Measurements from ENCODE around the gene SLC52A1.
"Not testable (repeated sequence)": the region's sequence is repeated elsewhere in the genome, so short reads cannot be mapped to it uniquely, and the experiment has no call there.

Gene SLC52A1

GRCh38 chr17:5031365-5032082 is 3.7 kb downstream of the SLC52A1 start:
- peak; percentile 74 for DNase-seq (ENCODE audit: low read depth)

GRCh38 chr17:5030168-5030567 is 5.1 kb downstream of the SLC52A1 start:
- not testable (repeated sequence) for DNase-seq (ENCODE audit: low read depth)

- DNase-seq (ENCODE audit: low read depth) = no peak
Observed at GRCh38 chr17:5027916-5028315, 7.3 kb downstream of the SLC52A1 start.

DNA sequence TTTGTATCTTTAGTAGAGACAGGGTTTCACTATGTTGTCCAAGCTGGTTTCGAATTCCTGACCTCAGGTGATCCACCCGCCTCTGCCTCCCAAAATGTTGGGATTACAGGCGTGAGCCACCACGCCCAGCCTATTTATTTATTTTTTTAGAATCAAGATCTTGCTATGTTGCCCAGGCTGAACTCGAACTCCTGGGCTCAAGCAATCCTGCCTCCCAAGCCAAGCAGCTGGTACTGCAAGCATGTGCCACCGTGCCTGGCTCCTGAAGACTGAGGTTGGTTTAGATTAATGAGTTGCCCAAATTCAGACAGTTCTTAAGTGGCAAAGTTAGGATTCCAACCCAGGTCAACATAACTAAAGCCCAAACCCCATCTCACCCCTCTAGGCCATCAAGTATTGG is 7.9 kb downstream of the SLC52A1 start:
- no peak for DNase-seq (ENCODE audit: low read depth)

DNA sequence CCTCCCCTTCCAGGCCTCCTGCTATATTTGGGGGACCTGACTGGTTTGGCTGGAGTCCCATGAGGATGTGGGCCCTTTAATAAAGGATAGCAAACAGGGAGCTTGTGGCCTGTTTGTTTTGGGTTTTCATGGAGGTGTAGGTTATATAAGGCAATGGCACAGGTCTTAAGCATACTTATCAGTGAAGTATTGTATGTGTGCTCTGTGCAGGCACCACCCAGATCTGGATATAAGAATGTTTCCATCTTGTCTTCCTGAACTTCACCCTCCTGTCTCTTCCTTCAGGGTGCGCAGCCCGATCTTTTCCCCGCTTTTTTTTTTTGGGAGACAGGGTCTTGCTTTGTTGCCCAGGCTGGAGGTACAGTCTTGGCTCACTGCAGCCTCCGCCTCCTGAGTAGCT is 10.6 kb downstream of the SLC52A1 start:
- DNase-seq (ENCODE audit: low read depth) = no peak

- DNase-seq (ENCODE audit: low read depth) = no peak
Observed at GRCh38 chr17:5023588-5024147, 11.6 kb downstream of the SLC52A1 start.

GRCh38 chr17:5022171-5022711 is 13.0 kb downstream of the SLC52A1 start:
- no peak for DNase-seq (ENCODE audit: low read depth)

- no peak for DNase-seq (ENCODE audit: low read depth)
Observed at GRCh38 chr17:5020502-5021023, 14.7 kb downstream of the SLC52A1 start.

DNA sequence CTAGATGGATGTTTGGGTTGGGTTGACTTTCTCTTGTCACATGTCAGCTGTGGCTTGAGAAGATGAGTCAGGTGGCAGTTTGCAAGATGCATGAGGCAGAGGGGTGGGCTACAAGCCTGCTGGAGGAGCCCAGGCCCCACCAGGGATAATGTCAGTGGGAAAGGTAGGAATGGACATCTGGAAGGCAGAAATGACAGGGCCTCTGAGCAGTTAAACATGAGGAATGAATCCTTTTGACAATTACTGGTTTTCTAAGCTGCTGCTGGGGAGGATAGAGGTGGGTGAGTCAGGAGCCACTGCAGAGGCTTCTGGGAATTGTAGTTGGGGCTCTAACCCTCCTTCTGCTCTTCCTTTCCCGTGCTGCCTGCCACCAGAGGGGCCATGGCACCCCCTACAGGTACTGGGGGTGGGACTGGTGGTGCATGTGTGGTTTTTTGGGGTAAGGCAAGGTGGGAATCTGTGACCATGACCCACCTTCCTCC is 15.7 kb downstream of the SLC52A1 start:
- no peak for DNase-seq (ENCODE audit: low read depth)

GRCh38 chr17:5014357-5014756 is 20.9 kb downstream of the SLC52A1 start:
- no peak for DNase-seq (ENCODE audit: low read depth)

DNA sequence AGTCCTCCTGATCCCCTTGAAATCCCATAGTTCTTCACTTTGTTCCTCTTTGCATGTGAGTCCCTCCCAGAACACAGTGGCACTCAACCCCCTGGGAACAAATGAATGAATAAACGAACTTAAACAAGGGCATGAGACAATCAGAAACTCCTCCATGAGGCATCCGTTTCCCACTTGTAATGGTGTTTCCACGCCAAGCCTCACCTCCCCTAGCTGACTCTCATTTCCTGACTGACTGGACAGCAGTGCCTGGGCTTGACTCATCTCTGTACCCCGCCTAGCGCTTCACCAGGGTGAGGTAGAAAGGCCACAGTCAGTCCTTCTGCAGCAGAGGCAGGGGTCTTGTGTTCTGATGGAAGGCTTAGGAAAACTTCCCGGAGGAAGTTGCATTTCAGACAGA is 23.3 kb downstream of the SLC52A1 start:
- no peak for DNase-seq (ENCODE audit: low read depth)

GRCh38 chr17:5003214-5003867 is 31.9 kb downstream of the SLC52A1 start:
- no peak for DNase-seq (ENCODE audit: low read depth)

- DNase-seq (ENCODE audit: low read depth) = no peak
Observed at GRCh38 chr17:5002121-5002788, 33.0 kb downstream of the SLC52A1 start.

DNA sequence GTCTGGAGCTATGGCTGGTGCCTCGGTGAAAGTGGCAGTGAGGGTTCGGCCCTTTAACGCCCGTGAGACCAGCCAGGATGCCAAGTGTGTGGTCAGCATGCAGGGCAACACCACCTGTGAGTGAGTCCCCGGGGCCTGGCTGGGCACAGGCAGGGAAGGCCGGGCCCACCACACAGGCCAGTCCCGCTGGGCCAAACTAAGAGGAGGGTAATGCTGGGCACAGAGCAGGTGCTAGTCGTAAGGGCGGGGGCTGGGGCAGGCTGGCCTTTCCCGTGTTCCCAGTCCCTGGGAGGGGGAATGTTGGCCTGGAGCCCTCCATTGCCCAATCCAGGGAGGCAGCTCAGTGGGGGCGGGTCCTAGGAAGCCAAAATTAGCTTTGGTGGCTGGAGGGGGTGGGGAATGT is 35.0 kb downstream of the SLC52A1 start:
- no peak for DNase-seq (ENCODE audit: low read depth)

DNA sequence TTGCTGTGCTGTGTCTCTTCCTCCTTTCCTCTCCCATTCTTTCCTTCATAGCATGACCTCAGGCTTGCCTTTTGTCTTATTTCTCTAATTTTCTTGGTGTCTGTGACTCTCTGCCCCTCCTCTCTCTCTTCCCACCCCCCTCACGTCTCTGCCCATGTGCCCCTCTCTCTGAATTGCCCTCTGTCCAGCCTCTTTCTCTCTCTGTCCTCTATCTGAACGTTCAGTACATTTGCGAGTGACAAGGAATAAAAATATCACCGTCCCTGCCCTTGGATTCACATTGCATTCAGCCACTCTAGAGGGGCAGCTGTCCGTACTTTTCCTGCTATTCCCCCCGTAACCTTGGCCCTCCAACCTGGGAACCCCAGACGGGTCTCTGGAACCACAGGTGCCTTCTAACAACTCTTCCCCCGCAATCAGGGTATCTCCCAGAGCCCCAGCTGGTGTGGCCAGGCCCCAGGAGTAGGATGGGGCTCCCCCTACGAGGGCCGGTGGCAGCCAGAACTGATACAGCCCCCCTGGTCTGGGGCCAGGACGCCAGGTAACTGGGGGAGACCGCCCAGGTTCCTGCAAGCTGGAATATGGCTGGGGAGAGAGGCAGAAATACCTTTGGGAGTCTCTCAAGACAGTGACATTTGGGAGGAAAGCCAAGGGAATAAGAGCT is 35.7 kb downstream of the SLC52A1 start:
- DNase-seq (ENCODE audit: low read depth) = no peak

- DNase-seq (ENCODE audit: low read depth) = no peak
Observed at GRCh38 chr17:4998732-4999429, 36.3 kb downstream of the SLC52A1 start.

GRCh38 chr17:4998027-4998731 is 37.0 kb downstream of the SLC52A1 start:
- DNase-seq (ENCODE audit: low read depth) = no peak

DNA sequence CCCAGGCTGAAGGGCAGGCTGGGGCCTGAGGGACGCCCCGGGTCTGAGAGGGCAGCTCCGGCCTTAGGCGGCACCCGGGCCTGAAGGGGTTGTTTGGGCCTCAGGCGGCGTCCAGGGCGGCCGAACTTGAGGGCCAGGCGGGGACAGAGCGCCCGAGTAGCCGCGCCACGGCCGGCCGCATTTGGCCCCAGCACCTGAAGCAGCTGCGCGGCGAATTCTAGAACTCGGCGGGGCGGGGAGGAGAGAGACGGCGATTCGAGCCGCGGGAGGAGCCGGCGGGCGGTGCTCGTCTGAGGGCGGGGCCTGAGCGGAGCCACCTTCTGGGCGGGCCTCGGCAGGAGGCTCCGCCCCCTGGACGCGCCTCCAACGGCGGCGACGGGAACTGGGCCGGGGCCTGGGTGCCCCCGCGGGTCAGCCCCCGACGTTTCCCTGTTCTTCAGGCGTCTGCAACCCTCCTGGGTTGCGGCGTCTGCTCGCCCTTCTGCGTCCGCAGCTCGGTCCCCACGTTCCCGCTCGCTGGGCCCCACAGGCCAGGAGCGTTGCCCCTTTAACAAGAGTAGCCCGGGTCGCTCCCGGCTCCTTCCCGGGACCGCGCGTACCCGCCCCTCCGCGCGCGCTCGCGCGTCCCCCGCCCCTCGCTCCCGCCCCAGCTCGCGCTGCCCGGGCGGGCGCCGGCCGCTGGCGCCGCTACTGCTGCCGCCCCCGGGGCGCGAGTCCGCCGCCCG is 37.8 kb downstream of the SLC52A1 start, which contains the start of the genes INCA1 and KIF1C:
Gene INCA1, minus strand, starts transcription at position 221 of the 725 bp plus-strand sequence. CDS start 3,085 bp downstream, outside the sequence.
Gene KIF1C, plus strand, starts transcription at position 649 of the 725 bp plus-strand sequence. CDS start 2,297 bp downstream, outside the sequence.
- peak; percentile 86 for DNase-seq (ENCODE audit: low read depth)

DNA sequence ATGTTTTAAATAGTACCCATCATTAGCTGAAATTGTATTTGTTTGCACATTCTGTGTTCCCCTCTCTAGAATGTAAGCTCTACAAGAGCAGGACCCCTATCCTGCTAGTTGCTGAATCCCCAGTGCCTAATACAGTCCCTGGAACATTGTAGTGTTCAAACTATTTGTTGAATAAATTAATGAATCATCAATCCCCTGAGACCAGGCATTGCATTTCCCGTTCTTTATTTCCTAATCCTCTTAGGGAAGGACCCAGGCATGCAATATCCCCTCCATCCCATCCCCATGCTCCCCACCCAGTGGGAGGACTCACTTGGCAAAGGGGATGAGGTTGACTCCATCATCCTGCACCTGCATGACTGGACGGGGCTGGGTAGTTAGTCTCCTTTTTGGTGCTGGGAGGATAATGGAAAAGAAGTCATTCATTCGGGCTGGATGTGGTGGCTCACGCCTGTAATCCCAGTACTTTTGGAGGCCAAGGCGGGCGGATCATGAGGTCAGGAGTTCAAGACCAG is 41.1 kb downstream of the SLC52A1 start:
- no peak for DNase-seq (ENCODE audit: low read depth)

Measured in T follicular helper cell (primary cell).